ENCODE data around the gene MYO18B. TPM values are rescaled to one million over a fixed set of nuclear protein-coding genes. Genes with fewer than 3 reads are reported as not detected.

Gene MYO18B
- polyA plus RNA-seq, 1 donor (not counting 4 experiments of a cell fraction or from before 2014, with no cell fraction given): not detected

- H2AFZ ChIP-seq (ENCODE audit: control insufficient read depth, low read length): no peak overlapping the region
- H3K9ac ChIP-seq (ENCODE audit: control insufficient read depth, extremely low read depth, insufficient read depth, low read length): no peak overlapping the region
- no peak overlapping the region for H3K27ac ChIP-seq (ENCODE audit: control insufficient read depth, insufficient read depth, low read length)
- H3K4me1 ChIP-seq (ENCODE audit: control insufficient read depth, extremely low read depth, insufficient read depth, low read length): no peaks in the 10 kb centered on the region
- no peaks in the 10 kb centered on the region for H3K9me3 ChIP-seq (ENCODE audit: control insufficient read depth, low read depth, low read length)
- H3K79me2 ChIP-seq (ENCODE audit: control insufficient read depth, insufficient read depth, low read length): no peaks in the 10 kb centered on the region
- no peak overlapping the region for H3K4me3 ChIP-seq (ENCODE audit: control insufficient read depth in 2 of 3, extremely low read depth in 1 of 3, insufficient read depth in 2 of 3, low read depth in 1 of 3, low read length in 3 of 3)
- dilution Hi-C loops (cut with MboI; ENCODE audit: extremely low pct_ligation_motif_present, low sequenced_read_pairs): no loop called here
- H3K4me2 ChIP-seq (ENCODE audit: control insufficient read depth, extremely low read depth, insufficient read depth, low read depth, low read length): no peak overlapping the region
- H3K36me3 ChIP-seq (ENCODE audit: control insufficient read depth in 2 of 2, extremely low read depth in 1 of 2, insufficient read depth in 2 of 2, low read length in 2 of 2): no peaks in the 10 kb centered on the region
- TF ChIP-seq CTCF (optimal IDR thresholded peaks at IDR 0.05 in 1 of 3, IDR thresholded peaks at IDR 0.05 in 1 of 3, conservative IDR thresholded peaks at IDR 0.05 in 1 of 3; ENCODE audit: extremely low read depth in 1 of 3, insufficient read depth in 2 of 3, low read length in 3 of 3) (no peak), EZH2 (IDR thresholded peaks at IDR 0.05; ENCODE audit: low read length) (no peak)
- FAIRE-seq: no peak
- no peaks in the 10 kb centered on the region for H3K9me1 ChIP-seq (ENCODE audit: control insufficient read depth, extremely low read depth, insufficient read depth, low read length)
- no peak for DNase-seq (ENCODE audit: low read depth, low spot score)
- H3K27me3 ChIP-seq (ENCODE audit: control insufficient read depth, extremely low read depth, insufficient read depth, low read length): no peaks in the 10 kb centered on the region
- no peaks in the 10 kb centered on the region for H4K20me1 ChIP-seq (ENCODE audit: control insufficient read depth, extremely low read depth, insufficient read depth, low read length)
These were observed 9.2 kb downstream of the MYO18B start for GRCh38 chr22:25751174-25751581.

DNA sequence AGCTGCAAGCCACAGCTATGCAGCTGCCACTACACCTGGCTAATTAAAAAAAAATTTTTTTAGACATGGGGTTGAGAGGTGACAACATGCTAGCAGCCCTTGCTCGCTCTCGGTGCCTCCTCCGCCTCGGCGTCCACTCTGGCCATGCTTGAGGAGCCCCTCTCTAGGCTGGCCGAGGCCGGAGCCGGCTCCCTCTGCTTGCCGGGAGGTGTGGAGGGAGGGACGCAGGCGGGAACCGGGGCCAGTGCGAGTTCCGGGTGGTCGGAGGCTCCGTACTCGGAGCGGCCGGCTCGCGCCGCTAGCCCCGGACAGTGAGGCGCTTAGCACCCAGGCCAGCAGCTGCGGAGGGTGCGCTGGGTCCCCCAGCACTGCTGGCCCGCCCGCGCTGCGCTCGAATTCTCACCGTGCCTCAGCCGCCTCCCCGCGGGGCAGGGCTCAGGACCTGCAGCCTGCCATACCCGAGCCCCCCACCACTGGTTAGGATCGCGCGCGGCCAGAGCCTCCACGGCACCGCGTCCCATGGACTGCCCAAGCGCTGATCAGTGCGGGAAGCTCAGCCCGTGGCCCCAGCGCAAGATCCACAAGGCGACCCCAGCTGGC is 10.7 kb downstream of the MYO18B start:
- Histone ChIP-seq H4K20me1 (ENCODE audit: control insufficient read depth, extremely low read depth, insufficient read depth, low read length) (no peaks in the 10 kb centered on the region), H3K79me2 (ENCODE audit: control insufficient read depth, insufficient read depth, low read length) (no peaks in the 10 kb centered on the region), H3K9ac (ENCODE audit: control insufficient read depth, extremely low read depth, insufficient read depth, low read length) (no peak overlapping the region), H3K9me3 (ENCODE audit: control insufficient read depth, low read depth, low read length) (no peaks in the 10 kb centered on the region), H3K27ac (ENCODE audit: control insufficient read depth, insufficient read depth, low read length) (no peak overlapping the region), H3K4me3 (ENCODE audit: control insufficient read depth in 2 of 3, extremely low read depth in 1 of 3, insufficient read depth in 2 of 3, low read depth in 1 of 3, low read length in 3 of 3) (no peak overlapping the region), H2AFZ (ENCODE audit: control insufficient read depth, low read length) (no peak overlapping the region), H3K27me3 (ENCODE audit: control insufficient read depth, extremely low read depth, insufficient read depth, low read length) (no peaks in the 10 kb centered on the region), H3K4me2 (ENCODE audit: control insufficient read depth, extremely low read depth, insufficient read depth, low read depth, low read length) (no peak overlapping the region), H3K9me1 (ENCODE audit: control insufficient read depth, extremely low read depth, insufficient read depth, low read length) (no peaks in the 10 kb centered on the region), H3K36me3 (ENCODE audit: control insufficient read depth in 2 of 2, extremely low read depth in 1 of 2, insufficient read depth in 2 of 2, low read length in 2 of 2) (no peaks in the 10 kb centered on the region), H3K4me1 (ENCODE audit: control insufficient read depth, extremely low read depth, insufficient read depth, low read length) (peaks cover 7% of the 10 kb centered on the region)
- TF ChIP-seq CTCF (optimal IDR thresholded peaks at IDR 0.05 in 1 of 3, IDR thresholded peaks at IDR 0.05 in 1 of 3, conservative IDR thresholded peaks at IDR 0.05 in 1 of 3; ENCODE audit: extremely low read depth in 1 of 3, insufficient read depth in 2 of 3, low read length in 3 of 3): no peak
- no peak for TF ChIP-seq EZH2 (IDR thresholded peaks at IDR 0.05; ENCODE audit: low read length)
- dilution Hi-C loops (cut with MboI; ENCODE audit: extremely low pct_ligation_motif_present, low sequenced_read_pairs): no loop called here
- no peak for FAIRE-seq
- no peak for DNase-seq (ENCODE audit: low read depth, low spot score)

Data from keratinocyte (primary cell).